Measurements from ENCODE around the gene SMARCA4. TPM values are rescaled to one million over a fixed set of nuclear protein-coding genes. Genes with fewer than 3 reads are reported as not detected.
"Not testable (repeated sequence)": the region's sequence is repeated elsewhere in the genome, so short reads cannot be mapped to it uniquely, and the experiment has no call there.

SMARCA4 gene
- polyA plus RNA-seq, 6 donors from 2014 or later: 4.1 to 21.9 (median 7.2) TPM

- H3K27me3 Mint-ChIP-seq: peaks cover 4 to 11% (median 8%) of the 10 kb centered on the region in 3 donors
- H3K36me3 Mint-ChIP-seq: peaks cover 6 to 15% of the 10 kb centered on the region in 2 donors
- no peak overlapping the region for H3K27ac Mint-ChIP-seq
- DNase-seq (no peak), ATAC-seq (ENCODE audit: low read depth in 2 of 2) (no peak)
- H3K9me3 Mint-ChIP-seq: peaks cover 0 to 6% (median 3%) of the 10 kb centered on the region in 7 donors
- H3K4me1 Mint-ChIP-seq: peaks cover 0 to 11% (median 5%) of the 10 kb centered on the region in 3 donors
- H3K4me3 Mint-ChIP-seq: no peak overlapping the region
These were observed 105.5 kb downstream of the SMARCA4 start for GRCh38 chr19:11066326-11066725.

DNA sequence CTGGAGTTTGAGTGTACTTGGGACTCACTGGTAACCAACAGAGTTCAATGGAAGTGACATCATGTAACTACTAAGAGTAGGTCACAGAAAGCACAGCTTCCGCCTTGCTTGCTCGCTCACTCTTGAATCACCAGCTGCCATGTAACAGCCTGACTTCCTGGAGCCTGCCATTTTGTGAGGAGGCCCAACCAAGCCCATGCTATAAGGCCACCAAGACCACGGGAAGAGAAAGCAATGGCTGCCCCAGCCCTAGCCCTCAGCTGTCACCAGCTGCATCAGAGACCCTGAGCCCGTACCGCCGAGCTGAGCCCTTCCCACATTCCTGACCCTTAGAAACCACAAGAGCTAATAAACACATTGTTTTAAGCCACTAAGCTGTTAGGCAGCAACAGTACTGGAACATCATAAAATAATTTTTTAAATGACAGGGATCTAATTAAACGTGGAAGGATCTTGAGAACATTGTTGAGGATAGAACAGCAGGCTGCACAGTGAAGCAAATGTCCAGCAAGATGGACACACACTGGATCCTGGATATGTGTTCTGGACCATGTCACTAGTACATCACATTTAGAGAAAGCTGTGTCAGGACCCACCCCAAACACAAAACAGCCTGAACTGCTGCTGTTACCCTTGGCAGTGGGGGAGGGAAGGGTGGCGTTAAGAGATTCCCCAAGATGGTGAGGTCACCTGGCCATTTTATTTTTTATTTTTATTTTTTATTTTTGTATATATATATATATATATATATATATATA is 106.7 kb downstream of the SMARCA4 start:
- H3K27ac Mint-ChIP-seq: peak overlapping the region in 1 of 6 donors; percentile 38
- DNase-seq: no peak
- peaks cover 0 to 8% of the 10 kb centered on the region in 2 donors for H3K36me3 Mint-ChIP-seq
- no peak overlapping the region for H3K4me3 Mint-ChIP-seq
- H3K9me3 Mint-ChIP-seq: peaks cover 0 to 6% (median 3%) of the 10 kb centered on the region in 7 donors
- peaks cover 0 to 11% (median 5%) of the 10 kb centered on the region in 3 donors for H3K4me1 Mint-ChIP-seq
- H3K27me3 Mint-ChIP-seq: peaks cover 8 to 11% (median 8%) of the 10 kb centered on the region in 3 donors
- no peak for ATAC-seq (ENCODE audit: low read depth in 2 of 2)

DNA sequence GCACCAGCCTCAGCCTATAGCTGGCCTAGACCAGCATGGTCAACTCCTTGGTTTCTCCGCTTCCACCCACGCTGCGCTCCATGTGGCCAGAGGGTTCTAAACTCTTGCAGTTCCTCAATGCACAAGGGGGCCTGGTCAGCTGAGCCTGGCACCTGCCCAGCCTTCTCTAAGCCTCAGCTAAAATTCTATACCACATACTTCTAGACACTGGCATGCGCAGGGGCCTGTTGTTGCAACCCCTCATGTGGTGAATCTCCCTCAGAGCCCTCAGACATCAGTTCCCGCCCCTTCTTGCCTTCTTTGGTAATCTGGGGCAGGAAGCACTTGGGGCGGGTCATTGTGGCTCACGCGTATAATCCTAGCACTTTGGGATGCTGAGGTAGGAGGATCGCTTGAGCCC is 108.7 kb downstream of the SMARCA4 start:
- no peak overlapping the region for H3K27ac Mint-ChIP-seq
- H3K27me3 Mint-ChIP-seq: peaks cover 12 to 20% (median 17%) of the 10 kb centered on the region in 3 donors
- H3K4me3 Mint-ChIP-seq: peak overlapping the region in 1 of 8 donors; percentile 80
- peaks cover 12 to 21% (median 13%) of the 10 kb centered on the region in 3 donors for H3K4me1 Mint-ChIP-seq
- peaks cover 0 to 8% of the 10 kb centered on the region in 2 donors for H3K36me3 Mint-ChIP-seq
- H3K9me3 Mint-ChIP-seq: peaks cover 0 to 6% (median 4%) of the 10 kb centered on the region in 7 donors
- DNase-seq (no peak), ATAC-seq (ENCODE audit: low read depth in 2 of 2) (no peak)

GRCh38 chr19:11070123-11070522 is 109.3 kb downstream of the SMARCA4 start:
- Mint-ChIP-seq H3K36me3 (peaks cover 0 to 8% of the 10 kb centered on the region in 2 donors), H3K27ac (no peak overlapping the region), H3K4me1 (peaks cover 14 to 25% (median 19%) of the 10 kb centered on the region in 3 donors), H3K27me3 (peaks cover 16 to 22% (median 19%) of the 10 kb centered on the region in 3 donors), H3K4me3 (no peak overlapping the region), H3K9me3 (peaks cover 0 to 7% (median 4%) of the 10 kb centered on the region in 7 donors)
- ATAC-seq (ENCODE audit: low read depth in 2 of 2): no peak
- DNase-seq: no peak

GRCh38 chr19:11073568-11073967 is 112.7 kb downstream of the SMARCA4 start:
- Mint-ChIP-seq H3K4me1 (peaks cover 18 to 25% (median 20%) of the 10 kb centered on the region in 3 donors), H3K27ac (no peak overlapping the region), H3K9me3 (peaks cover 0 to 4% (median 0%) of the 10 kb centered on the region in 7 donors), H3K27me3 (peaks cover 27 to 38% (median 28%) of the 10 kb centered on the region in 3 donors), H3K4me3 (peak overlapping the region in 4 of 8 donors; percentile 9 to 83 (median 28)), H3K36me3 (no peaks in the 10 kb centered on the region)
- no peak for ATAC-seq (ENCODE audit: low read depth in 2 of 2)
- DNase-seq: no peak

DNA sequence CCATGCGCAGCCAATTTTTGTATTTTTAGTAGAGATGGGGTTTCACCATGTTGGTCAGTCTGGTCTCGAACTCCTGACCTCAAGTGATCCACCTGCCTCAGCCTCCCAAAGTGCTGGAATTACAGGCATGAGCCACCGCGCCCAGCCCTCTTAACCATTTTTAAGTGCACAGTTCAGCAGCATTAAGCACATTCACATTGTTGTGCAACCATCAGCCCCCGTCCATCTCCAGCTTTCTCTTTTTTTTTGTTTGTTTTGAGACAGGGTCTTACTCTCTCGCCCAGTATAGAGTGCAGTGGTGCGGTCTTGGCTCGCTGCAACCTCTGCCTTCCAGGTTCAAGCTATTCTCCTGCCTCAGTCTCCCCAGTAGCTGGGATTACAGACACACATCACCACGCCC is 116.0 kb downstream of the SMARCA4 start:
- not testable (repeated sequence) for H3K36me3 Mint-ChIP-seq; DNase-seq; ATAC-seq (ENCODE audit: low read depth in 2 of 2); H3K9me3 Mint-ChIP-seq; H3K27ac Mint-ChIP-seq; H3K4me3 Mint-ChIP-seq
- H3K27me3 Mint-ChIP-seq: peaks cover 27 to 51% (median 36%) of the 10 kb centered on the region in 3 donors
- H3K4me1 Mint-ChIP-seq: peaks cover 13 to 20% (median 14%) of the 10 kb centered on the region in 3 donors

- peaks cover 31 to 57% (median 36%) of the 10 kb centered on the region in 3 donors for H3K27me3 Mint-ChIP-seq
- H3K36me3 Mint-ChIP-seq: no peaks in the 10 kb centered on the region
- H3K4me1 Mint-ChIP-seq: peaks cover 11 to 14% (median 12%) of the 10 kb centered on the region in 3 donors
- no peak for DNase-seq
- no peak for ATAC-seq (ENCODE audit: low read depth in 2 of 2)
- no peak overlapping the region for H3K4me3 Mint-ChIP-seq
- no peak overlapping the region for H3K27ac Mint-ChIP-seq
- H3K9me3 Mint-ChIP-seq: peaks cover 0 to 4% (median 0%) of the 10 kb centered on the region in 7 donors
These were observed 118.1 kb downstream of the SMARCA4 start for GRCh38 chr19:11078893-11079292.

DNA sequence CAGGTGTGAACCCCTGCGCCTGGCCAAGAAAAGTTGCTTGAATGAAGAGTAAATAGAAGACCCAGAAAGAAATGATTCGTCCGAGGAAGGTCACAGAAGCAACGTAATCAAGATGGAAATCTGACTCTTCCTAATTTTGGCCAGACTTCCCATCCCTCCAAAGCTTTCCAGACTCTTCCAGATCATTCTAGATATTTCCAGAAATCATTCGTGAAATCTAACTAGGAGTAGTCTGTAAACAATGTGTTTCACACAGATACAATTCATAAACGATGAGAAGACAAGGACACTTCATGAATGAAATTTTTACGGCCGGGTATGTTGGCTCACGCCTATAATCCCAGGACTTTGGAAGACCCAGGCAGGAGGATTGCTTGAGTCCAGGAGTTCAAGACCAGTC is 119.2 kb downstream of the SMARCA4 start:
- Mint-ChIP-seq H3K27me3 (peaks cover 25 to 52% (median 30%) of the 10 kb centered on the region in 3 donors), H3K36me3 (no peaks in the 10 kb centered on the region), H3K27ac (no peak overlapping the region), H3K9me3 (peaks cover 0 to 1% (median 0%) of the 10 kb centered on the region in 7 donors), H3K4me3 (peak overlapping the region in 1 of 8 donors; percentile 42), H3K4me1 (peaks cover 0 to 4% (median 3%) of the 10 kb centered on the region in 3 donors)
- DNase-seq (no peak), ATAC-seq (ENCODE audit: low read depth in 2 of 2) (no peak)

DNA sequence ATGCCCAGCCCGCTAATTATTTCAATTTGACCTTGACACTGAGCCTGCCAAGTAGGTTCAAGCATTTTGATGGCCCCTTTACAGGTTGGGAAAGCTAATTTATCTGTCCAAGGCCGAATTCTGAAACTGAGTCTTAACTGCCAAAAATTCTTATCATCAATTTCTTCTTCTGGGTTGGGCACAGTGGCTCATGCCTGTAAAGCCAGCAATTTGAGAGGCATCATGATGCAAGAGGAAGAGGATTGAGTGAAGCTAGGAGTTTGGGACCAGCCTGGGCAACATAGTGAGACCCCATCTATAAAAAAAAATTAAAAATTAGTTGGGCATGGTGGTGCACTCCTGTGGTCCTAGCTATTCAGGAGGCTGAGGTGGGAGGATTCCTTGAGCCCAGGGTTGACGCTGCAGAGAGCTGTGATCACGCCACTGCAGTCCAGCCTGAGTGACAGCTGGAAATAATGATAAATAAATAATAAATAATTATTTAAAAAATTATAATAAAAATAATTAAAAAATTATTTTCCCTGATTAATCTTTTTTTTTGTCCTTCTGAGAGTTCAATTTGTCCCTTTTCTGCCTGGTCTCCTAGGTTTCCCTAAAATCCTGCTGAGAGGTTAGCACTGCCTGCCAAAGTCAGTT is 127.2 kb downstream of the SMARCA4 start:
- no peak for ATAC-seq (ENCODE audit: low read depth in 2 of 2)
- peaks cover 0 to 17% (median 11%) of the 10 kb centered on the region in 7 donors for H3K9me3 Mint-ChIP-seq
- H3K36me3 Mint-ChIP-seq: no peaks in the 10 kb centered on the region
- H3K27me3 Mint-ChIP-seq: peaks cover 6 to 27% (median 21%) of the 10 kb centered on the region in 3 donors
- peaks cover 4 to 26% (median 16%) of the 10 kb centered on the region in 3 donors for H3K4me1 Mint-ChIP-seq
- no peak overlapping the region for H3K4me3 Mint-ChIP-seq
- no peak for DNase-seq
- no peak overlapping the region for H3K27ac Mint-ChIP-seq

DNA sequence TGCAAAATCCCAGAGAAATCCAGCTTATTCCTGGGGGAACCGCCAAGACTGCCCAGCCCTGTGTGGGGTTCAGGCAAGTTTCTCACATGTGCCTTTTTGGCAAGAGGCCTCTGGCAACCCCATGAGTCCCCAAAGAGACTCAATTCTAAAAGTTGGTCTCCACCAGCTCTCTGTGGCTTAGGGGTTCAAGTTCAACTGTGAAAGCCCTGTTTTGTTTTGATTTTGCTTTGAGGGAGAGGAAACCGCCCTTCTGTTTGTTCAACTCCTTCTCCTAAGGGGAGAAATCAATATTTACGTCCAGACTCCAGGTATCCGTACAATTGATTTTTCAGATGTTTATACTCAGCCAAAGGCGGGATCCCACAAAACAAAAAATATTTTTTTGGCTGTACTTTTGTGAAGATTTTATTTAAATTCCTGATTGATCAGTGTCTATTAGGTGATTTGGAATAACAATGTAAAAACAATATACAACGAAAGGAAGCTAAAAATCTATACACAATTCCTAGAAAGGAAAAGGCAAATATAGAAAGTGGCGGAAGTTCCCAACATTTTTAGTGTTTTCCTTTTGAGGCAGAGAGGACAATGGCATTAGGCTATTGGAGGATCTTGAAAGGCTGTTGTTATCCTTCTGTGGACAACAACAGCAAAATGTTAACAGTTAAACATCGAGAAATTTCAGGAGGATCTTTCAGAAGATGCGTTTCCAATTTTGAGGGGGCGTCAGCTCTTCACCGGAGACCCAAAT is 127.8 kb downstream of the SMARCA4 start:
- Mint-ChIP-seq H3K9me3 (peaks cover 0 to 18% (median 13%) of the 10 kb centered on the region in 7 donors), H3K27ac (peak overlapping the region in 5 of 6 donors; percentile 10 to 83 (median 52)), H3K4me3 (peak overlapping the region in 7 of 8 donors; percentile 65 to 83 (median 70)), H3K27me3 (peaks cover 4 to 27% (median 22%) of the 10 kb centered on the region in 3 donors), H3K4me1 (peaks cover 4 to 31% (median 19%) of the 10 kb centered on the region in 3 donors), H3K36me3 (no peaks in the 10 kb centered on the region)
- DNase-seq: no peak
- ATAC-seq (ENCODE audit: low read depth in 2 of 2): no peak

DNA sequence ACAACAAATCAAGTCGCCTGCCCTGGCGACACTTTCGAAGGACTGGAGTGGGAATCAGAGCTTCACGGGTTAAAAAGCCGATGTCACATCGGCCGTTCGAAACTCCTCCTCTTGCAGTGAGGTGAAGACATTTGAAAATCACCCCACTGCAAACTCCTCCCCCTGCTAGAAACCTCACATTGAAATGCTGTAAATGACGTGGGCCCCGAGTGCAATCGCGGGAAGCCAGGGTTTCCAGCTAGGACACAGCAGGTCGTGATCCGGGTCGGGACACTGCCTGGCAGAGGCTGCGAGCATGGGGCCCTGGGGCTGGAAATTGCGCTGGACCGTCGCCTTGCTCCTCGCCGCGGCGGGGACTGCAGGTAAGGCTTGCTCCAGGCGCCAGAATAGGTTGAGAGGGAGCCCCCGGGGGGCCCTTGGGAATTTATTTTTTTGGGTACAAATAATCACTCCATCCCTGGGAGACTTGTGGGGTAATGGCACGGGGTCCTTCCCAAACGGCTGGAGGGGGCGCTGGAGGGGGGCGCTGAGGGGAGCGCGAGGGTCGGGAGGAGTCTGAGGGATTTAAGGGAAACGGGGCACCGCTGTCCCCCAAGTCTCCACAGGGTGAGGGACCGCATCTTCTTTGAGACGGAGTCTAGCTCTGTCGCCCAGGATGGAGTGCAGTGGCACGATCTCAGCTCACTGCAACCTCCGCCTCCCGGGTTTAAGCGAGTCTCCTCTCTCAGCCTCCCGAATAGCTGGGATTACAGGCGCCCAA is 128.6 kb downstream of the SMARCA4 start, which contains the start of gene LDLR:
TSS of gene LDLR (plus strand) at position 210 of the 760 bp plus-strand sequence. CDS start at position 296, 86 bp downstream.
- peak within 1 kb of the TSS; percentile 69 to 87 (median 72) for H3K4me3 Mint-ChIP-seq
- no peak for ATAC-seq (ENCODE audit: low read depth in 2 of 2)
- peaks cover 4 to 34% (median 21%) of the 10 kb centered on the region in 3 donors for H3K4me1 Mint-ChIP-seq
- peak; percentile 23 for DNase-seq
- no peaks in the 10 kb centered on the region for H3K36me3 Mint-ChIP-seq
- peaks cover 0 to 23% (median 17%) of the 10 kb centered on the region in 3 donors for H3K27me3 Mint-ChIP-seq
- peak within 1 kb of the TSS; percentile 10 to 83 (median 80) for H3K27ac Mint-ChIP-seq
- H3K9me3 Mint-ChIP-seq: peaks cover 0 to 18% (median 13%) of the 10 kb centered on the region in 7 donors

DNA sequence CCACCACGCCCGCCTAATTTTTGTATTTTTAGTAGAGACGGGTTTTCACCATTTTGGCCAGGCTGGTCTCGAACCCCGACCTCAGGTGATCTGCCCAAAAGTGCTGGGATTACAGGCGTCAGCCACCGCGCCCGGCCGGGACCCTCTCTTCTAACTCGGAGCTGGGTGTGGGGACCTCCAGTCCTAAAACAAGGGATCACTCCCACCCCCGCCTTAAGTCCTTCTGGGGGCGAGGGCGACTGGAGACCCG is 129.1 kb downstream of the SMARCA4 start:
- not testable (repeated sequence) for ATAC-seq (ENCODE audit: low read depth in 2 of 2); DNase-seq; H3K36me3 Mint-ChIP-seq
- Mint-ChIP-seq H3K4me1 (peaks cover 9 to 39% (median 26%) of the 10 kb centered on the region in 3 donors), H3K9me3 (peaks cover 0 to 18% (median 13%) of the 10 kb centered on the region in 7 donors), H3K4me3 (peak overlapping the region in 6 of 8 donors; percentile 56 to 83 (median 70)), H3K27me3 (peaks cover 0 to 28% (median 20%) of the 10 kb centered on the region in 3 donors), H3K27ac (peak overlapping the region in 2 of 6 donors; percentile 78 to 82)
